Fibroblast of lung (primary cell): ENCODE data around the gene CFI. TPM values are rescaled to one million over a fixed set of nuclear protein-coding genes. Genes with fewer than 3 reads are reported as not detected.

ENCODE experiments used
- DNase-seq, 2 donors: peaks; one replicate each; pipeline versions ENCODE4 v3.0.0 to v3.0.0-alpha.2; 2010; ENCODE audit warnings: low read depth in 2 of 2
- H2AFZ ChIP-seq: 2 replicates; pipeline ENCODE4 v1.5.1; 2012; ENCODE audit warnings: low read length, control low read depth, inconsistent platforms
- H3K27ac ChIP-seq: 2 replicates; pipeline ENCODE4 v1.5.1; 2011; ENCODE audit warnings: low read length, control low read depth; ENCODE audit not compliant: insufficient read depth
- H3K27me3 ChIP-seq: 2 replicates; pipeline ENCODE4 v1.5.1; 2011; ENCODE audit warnings: mild to moderate bottlenecking, low read length; ENCODE audit not compliant: control insufficient read depth, insufficient read depth
- H3K36me3 ChIP-seq: 2 replicates; pipeline ENCODE4 v1.5.1; 2011; ENCODE audit warnings: low read length; ENCODE audit not compliant: control insufficient read depth, insufficient read depth
- H3K4me1 ChIP-seq: 2 replicates; pipeline ENCODE4 v1.5.1; 2011; ENCODE audit warnings: low read length; ENCODE audit not compliant: control insufficient read depth, insufficient read depth; ENCODE audit errors: extremely low read depth
- H3K4me2 ChIP-seq: 2 replicates; pipeline ENCODE4 v1.5.1; 2011; ENCODE audit warnings: low read length, control low read depth; ENCODE audit not compliant: insufficient read depth; ENCODE audit errors: extremely low read depth
- H3K4me3 ChIP-seq, 4 experiments: fragments of 200-600 bp in 1 of 4; sonication (generic) in 1 of 4; replicated peaks in 1 of 4; 2 replicates each; pipeline ENCODE4 v1.5.1; 2011 to 2016; ENCODE audit warnings: low read length in 4 of 4, low read depth in 3 of 4, mild to moderate bottlenecking in 3 of 4, control low read depth in 2 of 4, inconsistent platforms in 1 of 4, mixed read lengths in 1 of 4; ENCODE audit not compliant: insufficient read depth in 1 of 4; ENCODE audit errors: control extremely low read depth in 1 of 4
- H3K79me2 ChIP-seq: 2 replicates; pipeline ENCODE4 v1.5.1; 2012; ENCODE audit warnings: mild to moderate bottlenecking, low read length, inconsistent platforms; ENCODE audit not compliant: control insufficient read depth, insufficient read depth
- H3K9ac ChIP-seq: 2 replicates; pipeline ENCODE4 v1.5.1; 2011; ENCODE audit warnings: mild to moderate bottlenecking, low read length, control low read depth; ENCODE audit not compliant: insufficient read depth
- H3K9me3 ChIP-seq: 2 replicates; pipeline ENCODE4 v1.5.1; 2012; ENCODE audit warnings: low read depth, low read length; ENCODE audit not compliant: control insufficient read depth, insufficient read depth
- H4K20me1 ChIP-seq: 2 replicates; pipeline ENCODE4 v1.5.1; 2011; ENCODE audit warnings: low read length; ENCODE audit not compliant: control insufficient read depth, insufficient read depth; ENCODE audit errors: extremely low read depth
- EZH2 ChIP-seq: IDR thresholded peaks from 2 replicates; pipeline ENCODE4 v1.5.1; 2012; ENCODE audit warnings: low read length, control low read depth, mild to moderate bottlenecking; ENCODE audit errors: missing control alignments
- polyA plus RNA-seq, 2 donors: library from polyadenylated mRNA; depleted of rRNA in 1 of 2; stranded (reverse) in 1 of 2; unstranded in 1 of 2; fragments of >200 nt; gene quantifications; 2 replicates each; pipeline ENCODE4 v1.2.1, GENCODE V29; 2011 to 2012; ENCODE audit warnings: missing spikeins in 1 of 2
- total RNA-seq: library from RNA; depleted of rRNA; stranded (reverse); fragments of >200 nt; gene quantifications from 2 replicates; pipeline ENCODE4 v1.2.1, GENCODE V29; 2014
- TF ChIP-seq, protein P1 (sequence below), 2 donors: IDR thresholded peaks in 1 of 2; conservative IDR thresholded peaks in 1 of 2; 1 replicate in 1 of 2; 2 replicates in 1 of 2; pipeline ENCODE4 v1.5.1; 2011 to 2012; ENCODE audit warnings: low read length in 2 of 2, control low read depth in 1 of 2, inconsistent platforms in 1 of 2, low read depth in 1 of 2, mild to moderate bottlenecking in 1 of 2

Gene CFI
- total and polyA plus RNA-seq, 2 donors (not counting 1 experiment from before 2014, with no cell fraction given) = 10.2 to 18.2 TPM

DNA sequence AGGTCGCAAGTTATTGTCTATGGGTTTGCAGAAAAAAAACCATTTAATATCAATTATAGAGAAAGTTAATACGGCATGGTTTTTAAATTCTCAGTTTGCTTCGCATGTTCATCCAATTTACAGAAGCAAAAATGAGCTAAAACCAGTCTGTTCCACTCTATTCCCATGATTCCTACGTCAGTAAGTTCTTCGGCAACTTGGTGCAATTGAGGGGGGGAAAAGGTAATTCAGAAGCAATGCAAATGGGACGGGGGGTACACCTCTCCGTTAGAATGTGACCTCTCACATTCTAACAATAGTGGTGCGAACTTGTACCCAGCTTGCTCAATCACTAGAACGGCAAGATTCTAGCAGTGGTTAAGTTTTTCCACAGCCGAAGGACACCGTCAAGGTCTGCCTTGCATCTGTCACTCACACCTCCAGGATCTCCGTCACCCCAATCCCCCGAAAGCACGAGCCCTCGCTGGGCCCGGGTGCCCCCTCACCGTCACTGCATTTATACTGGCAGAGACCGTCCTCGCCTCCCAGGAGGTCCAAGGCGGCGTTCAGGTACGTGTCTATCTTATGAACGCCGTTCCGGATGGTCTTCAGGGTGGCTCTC, 72.6 kb downstream of the CFI start:
- H3K4me2 ChIP-seq = peak overlapping the region; percentile 66
- no peaks in the 10 kb centered on the region for H3K27me3 ChIP-seq
- H3K36me3 ChIP-seq = no peaks in the 10 kb centered on the region
- peak overlapping the region; percentile 34 to 89 (median 76) for H3K4me3 ChIP-seq
- no peaks in the 10 kb centered on the region for H3K9me3 ChIP-seq
- H4K20me1 ChIP-seq = no peaks in the 10 kb centered on the region
- peak overlapping the region; percentile 44 for H3K27ac ChIP-seq
- no peak for TF ChIP-seq EZH2
- TF ChIP-seq, protein P1, sequence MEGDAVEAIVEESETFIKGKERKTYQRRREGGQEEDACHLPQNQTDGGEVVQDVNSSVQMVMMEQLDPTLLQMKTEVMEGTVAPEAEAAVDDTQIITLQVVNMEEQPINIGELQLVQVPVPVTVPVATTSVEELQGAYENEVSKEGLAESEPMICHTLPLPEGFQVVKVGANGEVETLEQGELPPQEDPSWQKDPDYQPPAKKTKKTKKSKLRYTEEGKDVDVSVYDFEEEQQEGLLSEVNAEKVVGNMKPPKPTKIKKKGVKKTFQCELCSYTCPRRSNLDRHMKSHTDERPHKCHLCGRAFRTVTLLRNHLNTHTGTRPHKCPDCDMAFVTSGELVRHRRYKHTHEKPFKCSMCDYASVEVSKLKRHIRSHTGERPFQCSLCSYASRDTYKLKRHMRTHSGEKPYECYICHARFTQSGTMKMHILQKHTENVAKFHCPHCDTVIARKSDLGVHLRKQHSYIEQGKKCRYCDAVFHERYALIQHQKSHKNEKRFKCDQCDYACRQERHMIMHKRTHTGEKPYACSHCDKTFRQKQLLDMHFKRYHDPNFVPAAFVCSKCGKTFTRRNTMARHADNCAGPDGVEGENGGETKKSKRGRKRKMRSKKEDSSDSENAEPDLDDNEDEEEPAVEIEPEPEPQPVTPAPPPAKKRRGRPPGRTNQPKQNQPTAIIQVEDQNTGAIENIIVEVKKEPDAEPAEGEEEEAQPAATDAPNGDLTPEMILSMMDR (conservative IDR thresholded peaks at IDR 0.05 in 1 of 2, IDR thresholded peaks at IDR 0.05 in 1 of 2; ENCODE audit: low read depth in 1 of 2, low read length in 2 of 2) = no peak
- H3K4me1 ChIP-seq = no peaks in the 10 kb centered on the region
- DNase-seq = peak; percentile 9 to 34
- H3K79me2 ChIP-seq = peaks cover 2% of the 10 kb centered on the region
- peak overlapping the region; percentile 66 for H3K9ac ChIP-seq
- peak overlapping the region; percentile 94 for H2AFZ ChIP-seq

DNA sequence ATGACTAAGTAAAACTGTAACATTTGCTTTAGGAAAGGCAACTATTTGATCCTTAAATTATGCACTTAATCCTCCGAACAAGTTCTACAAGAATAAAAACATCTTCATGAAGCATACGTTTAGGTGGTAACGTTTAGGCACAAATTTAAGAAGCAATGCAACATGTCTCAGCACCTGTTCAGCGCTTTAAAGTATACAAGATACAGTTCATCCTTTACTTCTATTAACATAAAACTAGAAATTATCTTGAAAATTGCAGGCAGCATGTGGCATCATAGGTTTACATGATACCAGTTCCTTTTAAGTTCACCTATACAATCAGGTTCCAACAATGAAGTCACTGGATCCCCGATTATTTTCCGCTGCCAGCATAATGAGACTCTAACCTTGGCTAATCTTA, 73.4 kb downstream of the CFI start:
- H3K79me2 ChIP-seq = peaks cover 2% of the 10 kb centered on the region
- H3K4me3 ChIP-seq = peak overlapping the region in 3 of 4 experiments; percentile 34 to 89 (median 78)

DNA sequence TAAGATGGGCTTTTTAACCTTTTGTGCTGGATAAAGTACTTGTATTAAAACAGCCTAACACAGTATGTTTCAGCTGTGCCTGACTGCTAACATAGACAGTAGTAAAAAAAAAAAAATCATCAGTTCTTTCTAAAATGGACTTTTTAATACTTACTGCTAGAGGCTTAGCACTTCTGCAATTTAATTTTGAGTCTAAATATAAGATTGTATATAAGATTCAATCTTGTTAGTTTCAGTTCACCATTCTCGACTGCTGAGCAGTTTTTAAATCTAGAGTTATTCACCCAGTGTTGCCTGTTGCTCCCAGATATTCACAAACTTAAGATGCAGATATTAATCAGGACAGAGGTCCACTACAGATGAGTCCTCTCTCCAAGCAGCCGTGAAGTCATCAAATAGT, 78.7 kb downstream of the CFI start:
- Histone ChIP-seq H3K27me3 (no peaks in the 10 kb centered on the region), H3K4me3 (no peak overlapping the region), H3K9ac (no peak overlapping the region), H3K36me3 (no peaks in the 10 kb centered on the region), H3K27ac (no peak overlapping the region), H3K9me3 (no peaks in the 10 kb centered on the region), H3K4me2 (no peak overlapping the region), H2AFZ (no peak overlapping the region), H3K79me2 (no peaks in the 10 kb centered on the region), H4K20me1 (no peaks in the 10 kb centered on the region), H3K4me1 (no peaks in the 10 kb centered on the region)
- TF ChIP-seq, protein P1 (conservative IDR thresholded peaks at IDR 0.05 in 1 of 2, IDR thresholded peaks at IDR 0.05 in 1 of 2; ENCODE audit: low read depth in 1 of 2, low read length in 2 of 2) = no peak
- no peak for TF ChIP-seq EZH2
- no peak for DNase-seq

More for the DNA sequence above, 73.4 kb downstream of the CFI start:
- H2AFZ ChIP-seq = no peak overlapping the region
- H3K4me2 ChIP-seq = peak overlapping the region; percentile 66
- no peaks in the 10 kb centered on the region for H4K20me1 ChIP-seq
- no peak overlapping the region for H3K27ac ChIP-seq
- no peaks in the 10 kb centered on the region for H3K27me3 ChIP-seq
- no peaks in the 10 kb centered on the region for H3K36me3 ChIP-seq
- no peak for DNase-seq
- TF ChIP-seq, protein P1 (conservative IDR thresholded peaks at IDR 0.05 in 1 of 2, IDR thresholded peaks at IDR 0.05 in 1 of 2; ENCODE audit: low read depth in 1 of 2, low read length in 2 of 2) = no peak
- no peak for TF ChIP-seq EZH2
- no peak overlapping the region for H3K9ac ChIP-seq
- H3K9me3 ChIP-seq = no peaks in the 10 kb centered on the region
- no peaks in the 10 kb centered on the region for H3K4me1 ChIP-seq
